ENCODE data around the gene RIN2.

RIN2 gene, protein sequence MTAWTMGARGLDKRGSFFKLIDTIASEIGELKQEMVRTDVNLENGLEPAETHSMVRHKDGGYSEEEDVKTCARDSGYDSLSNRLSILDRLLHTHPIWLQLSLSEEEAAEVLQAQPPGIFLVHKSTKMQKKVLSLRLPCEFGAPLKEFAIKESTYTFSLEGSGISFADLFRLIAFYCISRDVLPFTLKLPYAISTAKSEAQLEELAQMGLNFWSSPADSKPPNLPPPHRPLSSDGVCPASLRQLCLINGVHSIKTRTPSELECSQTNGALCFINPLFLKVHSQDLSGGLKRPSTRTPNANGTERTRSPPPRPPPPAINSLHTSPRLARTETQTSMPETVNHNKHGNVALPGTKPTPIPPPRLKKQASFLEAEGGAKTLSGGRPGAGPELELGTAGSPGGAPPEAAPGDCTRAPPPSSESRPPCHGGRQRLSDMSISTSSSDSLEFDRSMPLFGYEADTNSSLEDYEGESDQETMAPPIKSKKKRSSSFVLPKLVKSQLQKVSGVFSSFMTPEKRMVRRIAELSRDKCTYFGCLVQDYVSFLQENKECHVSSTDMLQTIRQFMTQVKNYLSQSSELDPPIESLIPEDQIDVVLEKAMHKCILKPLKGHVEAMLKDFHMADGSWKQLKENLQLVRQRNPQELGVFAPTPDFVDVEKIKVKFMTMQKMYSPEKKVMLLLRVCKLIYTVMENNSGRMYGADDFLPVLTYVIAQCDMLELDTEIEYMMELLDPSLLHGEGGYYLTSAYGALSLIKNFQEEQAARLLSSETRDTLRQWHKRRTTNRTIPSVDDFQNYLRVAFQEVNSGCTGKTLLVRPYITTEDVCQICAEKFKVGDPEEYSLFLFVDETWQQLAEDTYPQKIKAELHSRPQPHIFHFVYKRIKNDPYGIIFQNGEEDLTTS

GRCh38 chr20:19758133-19758500, at the start of gene RIN2:
RIN2 (plus strand) TSS chr20:19758258; CDS start chr20:19889602, 131,344 bp downstream.
- DNase-seq, result peak; percentile 83

- DNase-seq, result no peak
Measured at GRCh38 chr20:19709635-19710335, 48.3 kb upstream of the RIN2 start.

DNA sequence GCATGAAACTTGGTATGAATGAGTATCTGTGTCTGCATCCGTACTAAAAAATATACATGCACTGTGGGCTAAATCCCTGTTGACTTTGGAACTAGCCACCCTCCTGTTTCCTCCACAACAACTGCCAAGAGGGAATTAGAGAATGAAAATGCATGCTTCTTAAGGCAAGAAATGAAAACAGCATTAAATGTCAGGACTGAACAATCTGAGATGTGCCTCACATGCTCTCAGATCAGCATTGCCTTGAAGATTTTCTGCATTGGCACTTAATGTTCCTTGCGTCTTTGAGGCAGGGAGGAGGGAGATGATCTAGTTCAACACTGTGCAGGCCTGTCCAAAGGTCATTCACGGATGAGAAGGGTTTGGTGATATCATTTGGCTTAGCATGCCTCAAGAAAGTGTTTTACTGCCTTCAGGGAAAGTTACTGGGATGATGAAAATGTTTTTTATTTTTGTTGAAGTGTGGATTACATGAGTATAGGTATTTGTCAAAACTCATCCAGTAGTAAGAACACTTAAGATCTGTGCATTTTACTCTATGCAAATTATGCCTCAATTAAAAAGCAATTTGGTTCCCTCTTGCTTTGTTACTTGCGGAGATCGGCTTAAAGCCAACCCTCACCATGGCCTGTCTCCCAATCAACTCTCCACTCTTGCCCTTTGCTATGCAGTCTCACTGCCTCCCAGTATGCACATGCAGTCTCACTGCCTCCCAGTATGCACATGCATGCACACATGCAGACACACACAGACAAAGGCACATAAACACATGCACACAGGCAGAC, 47.5 kb upstream of the RIN2 start:
- DNase-seq, result no peak

- no peak for DNase-seq
Measured at GRCh38 chr20:19711126-19711525, 46.9 kb upstream of the RIN2 start.

- no peak for DNase-seq
Measured at GRCh38 chr20:19712721-19713260, 45.3 kb upstream of the RIN2 start.

- no peak for DNase-seq
Measured at GRCh38 chr20:19713822-19714578, 44.1 kb upstream of the RIN2 start.

DNA sequence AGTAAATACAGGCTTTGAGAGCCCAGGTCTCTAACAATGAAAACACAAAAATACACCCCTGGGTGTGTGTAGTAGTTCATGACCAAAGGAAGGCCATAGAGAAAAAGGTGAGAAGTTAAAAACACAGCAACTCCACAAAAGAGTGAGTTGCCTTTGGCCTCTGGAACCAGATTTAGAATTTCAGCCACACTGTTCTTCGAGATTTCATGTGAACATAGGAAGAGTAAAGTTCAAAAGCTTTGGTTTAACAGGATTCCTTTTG, 43.5 kb upstream of the RIN2 start:
- DNase-seq, result no peak

GRCh38 chr20:19715986-19716385, 42.1 kb upstream of the RIN2 start:
- no peak for DNase-seq

DNA sequence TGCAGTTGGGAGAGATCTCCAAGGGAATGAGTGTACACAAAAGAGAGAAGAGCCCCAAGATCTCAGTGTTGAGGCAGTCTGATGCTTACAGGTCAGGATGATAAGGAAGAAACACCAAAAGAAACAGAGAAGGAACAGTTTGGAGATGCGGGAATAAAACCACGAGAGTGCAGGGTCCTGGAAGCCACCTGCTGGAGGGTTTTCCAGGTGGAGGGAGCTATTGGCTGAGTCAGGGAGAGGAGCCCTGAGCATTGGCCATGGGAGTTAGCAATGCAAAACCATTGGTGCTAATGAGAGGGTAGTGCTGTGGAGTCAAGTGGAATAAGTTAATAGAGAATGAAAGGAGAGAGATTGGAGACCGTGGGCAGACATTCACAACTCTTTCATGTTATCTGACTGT, 39.2 kb upstream of the RIN2 start:
- no peak for DNase-seq

DNA sequence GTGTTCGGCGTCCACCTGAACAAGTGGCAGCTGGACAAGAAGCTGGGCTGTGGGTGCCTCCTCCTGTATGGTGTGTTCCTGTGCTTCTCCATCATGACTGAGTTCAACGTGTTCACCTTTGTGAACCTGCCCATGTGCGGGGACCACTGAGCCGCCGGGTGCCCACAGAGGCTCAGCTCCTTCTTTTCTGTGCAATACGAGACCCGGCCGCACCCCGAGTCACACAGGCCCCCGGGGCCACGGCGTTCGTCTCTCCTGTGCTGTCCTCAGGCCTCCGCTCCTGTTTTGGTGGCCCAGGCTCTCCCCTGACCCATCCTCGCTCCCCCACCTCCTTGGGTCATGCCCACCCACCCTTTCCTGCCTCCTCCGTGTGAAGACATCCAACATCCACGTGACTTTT, 37.1 kb upstream of the RIN2 start:
- no peak for DNase-seq

GRCh38 chr20:19723051-19723450, 35.0 kb upstream of the RIN2 start:
- no peak for DNase-seq

- no peak for DNase-seq
Measured at GRCh38 chr20:19723813-19724430, 34.1 kb upstream of the RIN2 start.

- no peak for DNase-seq
Measured at GRCh38 chr20:19725373-19725772, 32.7 kb upstream of the RIN2 start.

DNA sequence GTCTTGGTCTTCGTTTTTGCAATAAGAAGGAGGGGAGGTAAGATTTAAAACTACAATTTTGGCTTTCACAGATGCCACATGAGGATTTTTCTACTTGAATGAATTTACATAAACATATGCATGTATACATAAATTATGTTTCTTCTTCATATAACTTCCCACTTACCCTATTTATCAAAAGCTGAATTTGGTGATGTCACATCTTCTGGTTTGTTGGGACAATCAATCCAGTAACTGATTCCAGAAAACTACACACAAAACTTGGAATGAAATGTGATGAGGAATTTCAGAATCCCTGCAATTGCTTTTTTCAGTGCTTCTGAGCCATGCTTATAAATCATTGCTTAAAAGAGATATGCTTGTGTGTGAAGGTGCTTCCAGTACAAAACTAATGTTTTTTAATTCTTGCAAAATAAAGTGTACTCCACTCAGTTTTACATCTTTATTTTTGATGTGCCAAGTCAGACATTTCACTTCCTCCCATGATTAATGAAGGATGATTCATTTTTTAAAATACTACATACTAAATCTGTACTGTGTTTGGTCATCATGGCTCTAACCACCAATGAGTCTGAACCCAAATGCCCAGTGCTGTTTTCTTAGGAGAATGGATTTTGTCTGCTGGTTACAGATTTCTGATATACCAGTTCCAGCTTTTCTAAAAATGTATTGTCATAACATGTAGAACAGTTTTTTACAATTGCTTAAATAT, 32.1 kb upstream of the RIN2 start:
- no peak for DNase-seq

GRCh38 chr20:19727251-19727847, 30.7 kb upstream of the RIN2 start:
- no peak for DNase-seq

- no peak for DNase-seq
Measured at GRCh38 chr20:19729672-19730071, 28.4 kb upstream of the RIN2 start.

DNA sequence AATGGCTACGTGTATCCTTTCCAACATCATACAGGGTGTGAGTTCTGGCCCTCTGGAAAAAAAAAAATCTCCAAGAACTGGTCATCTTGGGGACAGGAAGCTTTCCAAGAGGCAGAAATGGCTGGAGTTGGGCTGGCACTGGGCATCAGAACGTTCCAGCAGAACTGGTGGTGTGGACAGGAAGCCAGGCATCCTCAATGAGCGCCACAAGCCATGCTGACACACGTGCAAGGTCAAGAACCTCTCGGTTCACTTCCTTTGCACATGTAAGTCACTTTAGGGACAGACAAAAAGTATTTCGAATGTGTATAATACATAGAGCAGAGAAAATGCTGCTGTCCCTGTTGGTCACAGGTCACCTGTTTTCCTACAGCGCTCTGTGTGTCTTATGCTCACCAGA, 27.4 kb upstream of the RIN2 start:
- DNase-seq, result no peak

GRCh38 chr20:19734811-19735210, 23.2 kb upstream of the RIN2 start:
- no peak for DNase-seq

- DNase-seq, result peak; percentile 73
Measured at GRCh38 chr20:19735446-19735845, 22.6 kb upstream of the RIN2 start.

- no peak for DNase-seq
Measured at GRCh38 chr20:19737025-19737424, 21.0 kb upstream of the RIN2 start.

Measured in NCI-H1436 (cell line).